Fibroblast of lung (primary cell): ENCODE results near the gene CTSZ.

Experiments used
- CTCF ChIP-seq, 2 donors: IDR thresholded peaks in 1 of 2; conservative IDR thresholded peaks in 1 of 2; 1 replicate in 1 of 2; 2 replicates in 1 of 2; pipeline ENCODE4 v1.5.1; 2011 to 2012; ENCODE audit warnings: low read length in 2 of 2, control low read depth in 1 of 2, inconsistent platforms in 1 of 2, low read depth in 1 of 2, mild to moderate bottlenecking in 1 of 2
- EZH2 ChIP-seq: IDR thresholded peaks from 2 replicates; pipeline ENCODE4 v1.5.1; 2012; ENCODE audit warnings: low read length, control low read depth, mild to moderate bottlenecking; ENCODE audit errors: missing control alignments

GRCh38 chr20:58967652-58968429 is 39.2 kb downstream of the CTSZ start:
- TF ChIP-seq CTCF (conservative IDR thresholded peaks at IDR 0.05 in 1 of 2, IDR thresholded peaks at IDR 0.05 in 1 of 2; ENCODE audit: low read depth in 1 of 2, low read length in 2 of 2) (no peak), EZH2 (no peak)
